ENCODE data around the gene KIAA1614. TPM values are rescaled to one million over a fixed set of nuclear protein-coding genes. Genes with fewer than 3 reads are reported as not detected.
"Not testable (repeated sequence)": the region's sequence is repeated elsewhere in the genome, so short reads cannot be mapped to it uniquely, and the experiment has no call there.

KIAA1614 gene
- total RNA-seq, 2 donors from 2014 or later = 9.8 to 13.8 TPM

- Histone ChIP-seq H3K4me1 (ENCODE audit: control insufficient read depth in 1 of 2, low read depth in 2 of 2) (peaks cover 7 to 11% of the 10 kb centered on the region in 2 donors), H3K36me3 (peaks cover 7% of the 10 kb centered on the region), H3K4me3 (no peak overlapping the region), H3K9me3 (no peaks in the 10 kb centered on the region), H3K27ac (no peak overlapping the region), H3K27me3 (replicated peaks; ENCODE audit: insufficient read depth) (no peaks in the 10 kb centered on the region)
- ATAC-seq (ENCODE audit: insufficient number of reproducible peaks, low FRiP score, low read depth) (no peak), DNase-seq (ENCODE audit: low spot score) (no peak)
- TF ChIP-seq CTCF (IDR thresholded peaks at IDR 0.05) = no peak
These were observed 53.6 kb downstream of the KIAA1614 start for GRCh38 chr1:180966312-180966711.

DNA sequence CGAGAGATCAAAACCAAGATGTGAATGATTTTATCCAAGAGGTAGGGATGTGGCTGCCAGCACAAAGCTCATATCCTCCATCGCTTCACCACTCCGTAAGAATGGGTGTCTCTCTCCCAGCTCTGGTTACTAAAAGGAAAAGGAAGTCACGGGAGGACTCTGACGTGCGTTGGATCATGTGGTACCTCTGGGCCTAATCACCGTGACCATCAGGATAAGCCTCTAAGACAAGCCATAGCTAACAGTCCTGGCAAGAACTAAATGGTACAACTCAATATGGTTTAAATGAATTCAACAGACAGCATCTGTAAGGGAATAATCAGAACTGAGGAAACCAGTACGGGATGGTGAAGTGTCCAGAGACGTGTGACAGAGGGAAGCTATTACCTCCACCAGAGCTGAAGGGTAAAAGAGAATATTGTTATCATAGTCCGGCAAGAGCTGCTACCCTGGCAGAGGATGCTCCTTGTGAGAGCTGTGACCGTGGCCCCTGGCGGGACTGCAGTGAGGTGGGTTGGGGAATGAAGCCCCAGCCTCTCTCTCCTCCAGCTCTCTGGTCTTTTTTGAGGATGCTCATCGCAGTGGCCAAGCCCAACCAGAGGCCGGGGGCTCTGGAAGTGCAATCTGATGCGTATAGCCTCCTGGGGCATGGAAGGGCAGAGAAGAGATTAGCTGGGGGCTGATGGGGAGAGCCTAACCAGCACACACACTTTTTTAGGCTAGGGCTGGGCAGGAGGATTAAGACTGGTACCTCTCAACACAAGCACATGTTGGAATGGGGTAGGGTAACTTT, 54.2 kb downstream of the KIAA1614 start:
- DNase-seq (ENCODE audit: low spot score) = no peak
- TF ChIP-seq CTCF (IDR thresholded peaks at IDR 0.05) = no peak
- Histone ChIP-seq H3K36me3 (peaks cover 9% of the 10 kb centered on the region), H3K9me3 (no peaks in the 10 kb centered on the region), H3K27ac (no peak overlapping the region), H3K27me3 (replicated peaks; ENCODE audit: insufficient read depth) (no peaks in the 10 kb centered on the region), H3K4me1 (ENCODE audit: control insufficient read depth in 1 of 2, low read depth in 2 of 2) (peaks cover 3 to 5% of the 10 kb centered on the region in 2 donors), H3K4me3 (no peak overlapping the region)
- ATAC-seq (ENCODE audit: insufficient number of reproducible peaks, low FRiP score, low read depth) = no peak

- DNase-seq (ENCODE audit: low spot score) (no peak), ATAC-seq (ENCODE audit: insufficient number of reproducible peaks, low FRiP score, low read depth) (no peak)
- Histone ChIP-seq H3K27ac (no peak overlapping the region), H3K4me3 (no peak overlapping the region), H3K9me3 (no peaks in the 10 kb centered on the region), H3K36me3 (peaks cover 13% of the 10 kb centered on the region), H3K4me1 (ENCODE audit: control insufficient read depth in 1 of 2, low read depth in 2 of 2) (no peaks in the 10 kb centered on the region), H3K27me3 (replicated peaks; ENCODE audit: insufficient read depth) (no peaks in the 10 kb centered on the region)
- TF ChIP-seq CTCF (IDR thresholded peaks at IDR 0.05) = no peak
These were observed 54.9 kb downstream of the KIAA1614 start for GRCh38 chr1:180967558-180967957.

DNA sequence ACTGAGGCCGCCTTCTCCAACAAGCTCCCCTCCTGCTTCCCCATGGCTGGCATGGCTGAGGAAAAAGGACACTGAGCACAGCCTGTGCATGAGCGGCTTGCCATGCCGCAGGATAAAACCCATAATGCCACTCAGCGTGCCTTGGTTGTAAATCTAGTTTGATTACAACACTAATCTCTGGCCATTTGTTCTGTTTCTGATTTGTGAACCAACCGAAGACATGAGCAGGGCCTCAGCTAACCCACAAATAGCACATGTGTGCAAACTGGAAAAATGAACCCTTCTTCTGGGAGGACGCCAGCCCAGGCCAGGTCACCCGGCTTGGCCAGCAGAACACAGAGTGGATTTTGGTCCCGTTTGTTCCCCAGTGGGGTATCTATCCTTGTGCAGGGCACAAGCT, 56.1 kb downstream of the KIAA1614 start:
- H3K27ac ChIP-seq; DNase-seq (ENCODE audit: low spot score); H3K9me3 ChIP-seq; H3K27me3 ChIP-seq (replicated peaks; ENCODE audit: insufficient read depth); H3K4me1 ChIP-seq (ENCODE audit: control insufficient read depth in 1 of 2, low read depth in 2 of 2); H3K4me3 ChIP-seq; ATAC-seq (ENCODE audit: insufficient number of reproducible peaks, low FRiP score, low read depth): not testable (repeated sequence)
- H3K36me3 ChIP-seq = peaks cover 16% of the 10 kb centered on the region

DNA sequence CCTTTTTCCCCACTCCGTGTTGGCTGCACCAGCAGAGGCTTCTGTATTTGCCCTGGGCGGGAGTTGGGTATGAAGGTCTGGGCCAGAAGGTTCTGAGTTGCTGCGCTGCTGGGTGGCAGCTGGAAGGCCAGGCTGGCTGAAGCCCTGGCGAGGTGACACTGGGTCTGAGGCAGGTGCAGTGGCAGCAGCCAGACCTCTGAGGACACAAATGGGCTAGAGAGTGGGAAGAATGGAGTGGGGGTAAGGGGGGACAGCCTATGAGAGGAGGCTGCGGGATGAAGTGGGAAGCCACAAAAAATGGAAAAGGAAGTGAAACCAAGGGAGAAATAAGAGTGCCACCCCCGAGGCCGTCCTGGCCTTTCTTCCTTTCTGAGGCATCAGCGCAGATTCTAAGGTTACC, 56.7 kb downstream of the KIAA1614 start:
- no peak overlapping the region for H3K27ac ChIP-seq
- H3K27me3 ChIP-seq (replicated peaks; ENCODE audit: insufficient read depth) = no peaks in the 10 kb centered on the region
- H3K4me1 ChIP-seq (ENCODE audit: control insufficient read depth in 1 of 2, low read depth in 2 of 2) = no peaks in the 10 kb centered on the region
- no peak overlapping the region for H3K4me3 ChIP-seq
- H3K9me3 ChIP-seq = no peaks in the 10 kb centered on the region
- no peak for TF ChIP-seq CTCF (IDR thresholded peaks at IDR 0.05)
- DNase-seq (ENCODE audit: low spot score) (no peak), ATAC-seq (ENCODE audit: insufficient number of reproducible peaks, low FRiP score, low read depth) (no peak)
- H3K36me3 ChIP-seq = peaks cover 16% of the 10 kb centered on the region

Data from thoracic aorta (tissue), 2 donors.